Coronary artery (tissue), 2 donors: ENCODE data around the gene BCAS1.

ENCODE experiments used
- DNase-seq: peaks from one replicate; pipeline ENCODE4 v3.0.0-alpha.2; 2017; ENCODE audit warnings: low spot score
- H3K27ac ChIP-seq, 2 donors: fragments of 200-600 bp; sonication (generic); one replicate each; pipeline ENCODE4 v1.5.1; 2016 to 2019
- H3K4me3 ChIP-seq: fragments of 200-600 bp; sonication (generic); 2 replicates; pipeline ENCODE4 v1.5.1; 2016; ENCODE audit warnings: mild to moderate bottlenecking, moderate library complexity
- CTCF ChIP-seq: fragments of 200-600 bp; sonication (generic); IDR thresholded peaks from one replicate; pipeline ENCODE4 v1.5.1; 2019; ENCODE audit warnings: antibody characterized with exemption

BCAS1 gene

GRCh38 chr20:54107600-54108325 lies 37.4 kb upstream of the BCAS1 start:
- DNase-seq, result no peak
- no peak for TF ChIP-seq CTCF
- Histone ChIP-seq H3K4me3 (no peak overlapping the region), H3K27ac (no peak overlapping the region)

- H3K27ac ChIP-seq, result no peak overlapping the region
- DNase-seq, result no peak
- H3K4me3 ChIP-seq, result no peak overlapping the region
- TF ChIP-seq CTCF, result no peak
Measured at GRCh38 chr20:54107181-54107580, 36.8 kb upstream of the BCAS1 start.

- DNase-seq, result no peak
- Histone ChIP-seq H3K27ac (no peak overlapping the region), H3K4me3 (no peak overlapping the region)
- TF ChIP-seq CTCF, result no peak
Measured at GRCh38 chr20:54106162-54106561, 35.8 kb upstream of the BCAS1 start.

GRCh38 chr20:54105653-54106052 lies 35.3 kb upstream of the BCAS1 start:
- no peak overlapping the region for H3K4me3 ChIP-seq
- no peak for TF ChIP-seq CTCF
- DNase-seq, result no peak
- H3K27ac ChIP-seq, result no peak overlapping the region

GRCh38 chr20:54104781-54105180 lies 34.4 kb upstream of the BCAS1 start:
- no peak for TF ChIP-seq CTCF
- DNase-seq, result no peak
- Histone ChIP-seq H3K4me3 (no peak overlapping the region), H3K27ac (no peak overlapping the region)

GRCh38 chr20:54103762-54104600 lies 33.6 kb upstream of the BCAS1 start:
- no peak for TF ChIP-seq CTCF
- Histone ChIP-seq H3K4me3 (no peak overlapping the region), H3K27ac (no peak overlapping the region)
- DNase-seq, result no peak
